GM21576 (cell line): Measurements from ENCODE around the gene AP4E1.
"Not testable (repeated sequence)": the region's sequence is repeated elsewhere in the genome, so short reads cannot be mapped to it uniquely, and the experiment has no call there.

Experiments used
- ATAC-seq: cut with Tn5 transposase; IDR thresholded peaks from one replicate; pipeline ENCODE4 v1.9.1; 2021; ENCODE audit warnings: mild to moderate bottlenecking, moderate library complexity; ENCODE audit not compliant: unreplicated experiment

Gene AP4E1

DNA sequence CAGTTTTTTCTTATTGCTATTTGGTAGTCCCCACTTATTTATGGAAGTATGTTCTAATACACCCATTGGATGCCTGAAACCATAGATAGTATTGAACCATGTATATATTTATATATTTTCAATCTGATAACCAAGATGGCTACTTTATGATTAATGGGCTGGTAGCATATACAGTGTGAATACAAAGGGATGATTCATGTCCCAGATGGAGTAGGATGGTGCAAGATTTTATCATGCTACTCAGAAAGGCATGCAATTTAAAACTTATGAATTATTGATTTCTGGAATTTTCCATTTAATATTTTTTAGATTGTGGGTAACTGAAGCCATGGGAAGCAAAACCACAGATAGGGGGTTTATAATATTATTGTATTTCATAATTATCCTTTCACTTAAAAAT is 35.2 kb downstream of the AP4E1 start:
- ATAC-seq, result no peak

DNA sequence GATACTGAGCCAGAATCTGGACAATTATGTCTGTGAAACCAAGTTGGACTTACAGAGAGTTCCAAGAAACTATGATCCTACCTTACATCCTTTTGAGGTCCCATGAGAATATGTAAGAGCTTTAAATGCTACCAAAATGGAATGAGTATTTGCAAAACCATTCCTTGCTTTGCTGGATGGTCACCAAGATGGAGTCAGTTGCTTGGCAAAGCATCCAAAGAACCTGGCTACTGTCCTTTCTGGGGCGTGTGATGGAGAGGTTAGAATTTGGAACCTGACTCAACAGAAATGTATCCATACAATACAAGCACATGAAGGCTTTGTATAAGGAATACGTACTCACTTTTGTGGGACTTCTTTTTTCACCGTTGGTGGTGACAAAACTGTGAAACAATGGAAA is 36.2 kb downstream of the AP4E1 start:
- ATAC-seq, result no peak

DNA sequence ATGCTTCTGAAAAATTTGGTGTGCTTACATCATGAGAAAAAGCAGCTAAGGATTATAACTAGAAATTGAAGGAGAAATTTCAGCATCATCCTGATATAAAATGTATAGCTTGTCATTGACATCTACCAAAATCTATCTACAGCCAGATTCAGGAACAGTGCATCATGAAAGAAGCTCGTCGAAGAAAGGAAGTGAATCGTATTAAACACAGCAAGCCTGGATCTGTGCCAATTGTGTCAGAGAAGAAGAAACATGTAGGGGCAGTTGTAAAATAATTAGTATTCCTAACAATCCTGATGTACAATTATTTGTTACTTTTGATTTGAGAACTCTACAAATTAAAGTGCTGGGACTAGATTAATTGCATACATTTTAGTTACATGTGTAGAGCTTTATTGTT is 37.2 kb downstream of the AP4E1 start:
- ATAC-seq, result no peak

DNA sequence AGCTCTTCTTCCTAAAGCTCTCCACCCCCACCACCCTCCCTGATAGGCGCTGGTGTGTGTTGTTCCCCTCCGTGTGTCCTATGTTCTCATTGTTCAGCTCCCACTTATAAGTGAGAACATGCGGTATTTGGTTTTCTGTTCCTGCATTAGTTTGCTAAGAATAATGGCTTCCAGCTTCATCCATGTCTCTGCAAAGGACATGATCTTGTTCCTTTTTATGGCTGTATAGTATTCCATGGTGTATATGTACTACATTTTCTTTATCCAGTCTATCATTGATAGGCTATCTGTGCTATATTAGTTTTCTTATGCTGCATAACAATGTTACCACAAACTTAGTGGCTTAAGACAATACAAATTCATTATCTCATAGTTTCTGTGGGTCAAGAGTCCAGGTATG is 42.3 kb downstream of the AP4E1 start:
- ATAC-seq, result not testable (repeated sequence)

DNA sequence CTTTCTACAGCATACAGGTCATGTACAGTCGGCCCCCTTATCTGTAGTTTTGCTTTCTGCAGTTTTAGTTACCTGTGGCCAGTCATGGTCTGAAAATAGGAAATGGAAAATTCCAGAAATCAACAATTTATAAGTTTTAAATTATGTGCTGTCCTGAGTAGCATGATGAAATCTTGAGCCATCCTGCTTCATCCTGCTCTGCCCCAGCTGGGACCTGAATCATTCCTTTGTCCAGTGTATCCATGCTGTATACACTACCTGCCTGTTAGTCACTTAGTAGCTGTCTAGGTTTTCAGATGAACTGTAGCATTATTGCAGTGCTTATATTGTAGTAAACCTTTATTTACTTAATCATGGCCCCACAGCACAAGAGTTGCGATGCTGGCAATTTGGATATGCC is 44.8 kb downstream of the AP4E1 start:
- no peak for ATAC-seq

DNA sequence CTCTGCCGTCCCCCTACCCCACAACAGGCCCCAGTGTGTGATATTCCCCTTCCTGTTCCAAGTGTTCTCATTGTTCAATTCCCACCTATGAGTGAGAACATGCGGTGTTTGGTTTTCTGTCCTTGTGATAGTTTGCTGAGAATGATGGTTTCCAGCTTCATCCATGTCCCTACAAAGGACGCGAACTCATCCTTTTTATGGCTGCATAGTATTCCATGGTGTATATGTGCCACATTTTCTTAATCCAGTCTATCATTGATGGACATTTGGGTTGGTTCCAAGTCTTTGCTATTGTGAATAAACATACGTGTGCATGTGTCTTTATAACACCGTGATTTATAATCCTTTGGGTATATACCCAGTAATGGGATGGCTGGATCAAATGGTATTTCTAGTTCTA is 46.4 kb downstream of the AP4E1 start:
- ATAC-seq, result not testable (repeated sequence)

DNA sequence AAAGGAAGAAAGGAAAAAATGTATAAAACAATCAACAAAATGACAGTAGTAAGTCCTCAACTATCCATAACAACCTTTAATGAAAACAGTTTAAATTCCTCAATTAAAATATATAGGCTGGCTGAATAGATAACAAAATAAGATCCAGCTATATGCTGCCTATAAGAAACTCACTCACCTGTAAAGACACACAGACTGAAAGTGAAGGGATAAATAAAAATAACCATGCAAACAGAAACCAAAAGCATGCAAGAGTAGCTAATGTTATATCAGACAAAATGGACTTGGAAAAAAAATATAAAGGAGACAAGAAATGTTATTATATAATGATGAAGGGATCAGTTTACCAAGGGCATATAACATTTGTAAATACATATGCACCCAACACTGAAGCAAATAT is 51.2 kb downstream of the AP4E1 start:
- ATAC-seq, result no peak

DNA sequence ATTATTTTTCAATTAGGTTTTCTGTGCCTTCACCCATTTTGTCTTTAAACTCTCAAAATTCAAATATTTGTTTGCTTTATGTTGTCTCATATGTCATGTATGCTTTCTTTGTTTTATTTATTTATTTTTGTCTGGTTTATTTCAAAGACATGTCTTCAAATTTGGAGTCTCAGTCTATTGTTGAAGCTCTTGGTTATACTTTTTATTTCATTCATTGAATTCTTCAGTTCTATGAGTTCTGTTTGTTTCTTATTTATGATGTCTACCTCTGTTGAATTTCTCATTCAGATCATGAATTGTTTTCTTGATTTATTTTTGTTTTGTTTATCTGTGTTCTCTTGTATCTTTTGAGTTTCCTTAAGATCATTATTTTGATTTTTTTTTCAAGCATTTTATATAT is 55.6 kb downstream of the AP4E1 start:
- no peak for ATAC-seq

DNA sequence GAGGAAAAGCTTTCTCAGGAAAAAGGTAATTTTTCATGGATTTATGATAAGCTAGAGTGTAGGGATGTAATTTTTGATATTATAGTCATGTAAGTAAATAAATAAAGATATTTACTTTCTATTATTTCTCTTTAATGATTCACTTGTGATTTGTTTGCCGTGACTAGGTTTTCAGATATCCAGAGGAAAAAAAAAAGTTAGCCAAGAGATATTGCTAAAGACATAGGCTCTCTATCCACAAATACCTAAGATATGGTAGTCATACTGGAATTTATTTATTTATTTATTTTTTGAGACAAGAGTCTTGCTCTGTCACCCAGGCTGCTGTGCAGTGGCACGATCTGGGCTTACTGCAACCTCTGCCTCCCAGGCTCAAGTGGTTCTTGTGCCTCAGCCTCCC is 59.9 kb downstream of the AP4E1 start:
- ATAC-seq, result no peak

DNA sequence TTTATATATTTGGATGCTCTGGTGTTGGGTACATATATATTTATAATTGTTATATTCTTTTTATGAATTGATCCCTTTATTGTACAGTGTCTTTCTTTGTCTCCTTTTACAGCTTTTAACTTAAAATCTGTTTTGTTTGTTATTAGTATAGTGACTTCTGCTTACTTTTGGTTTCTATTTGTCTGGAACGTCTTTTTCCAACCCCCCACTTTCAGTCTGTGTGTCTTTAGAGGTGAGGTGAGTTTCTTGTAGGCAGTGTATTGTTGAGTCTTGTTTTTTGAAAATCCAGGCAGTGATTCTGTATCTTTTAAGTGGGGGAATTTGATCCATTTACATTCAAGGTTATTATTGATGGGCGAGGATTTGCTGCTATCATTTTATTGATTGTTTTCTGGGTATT is 62.0 kb downstream of the AP4E1 start:
- no peak for ATAC-seq

DNA sequence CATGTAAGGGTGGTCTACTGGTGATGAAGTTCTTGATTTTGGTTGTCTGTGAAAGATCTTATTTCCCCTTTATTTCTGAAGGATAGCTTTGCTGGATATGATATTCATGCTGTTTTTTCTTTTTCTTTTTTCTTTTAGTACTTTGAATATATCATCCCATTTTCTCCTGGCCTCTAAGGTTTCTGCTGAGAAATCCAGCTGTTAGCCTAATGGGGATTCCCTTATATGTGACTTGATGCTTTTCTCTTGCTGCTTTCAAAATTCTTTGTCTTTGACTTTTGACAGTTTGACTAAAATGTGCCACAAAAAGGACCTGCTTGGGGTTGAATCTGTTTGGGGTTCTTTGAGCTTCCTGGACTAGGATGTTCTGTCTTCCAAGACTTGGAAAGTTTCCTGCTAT is 62.6 kb downstream of the AP4E1 start:
- ATAC-seq, result no peak

DNA sequence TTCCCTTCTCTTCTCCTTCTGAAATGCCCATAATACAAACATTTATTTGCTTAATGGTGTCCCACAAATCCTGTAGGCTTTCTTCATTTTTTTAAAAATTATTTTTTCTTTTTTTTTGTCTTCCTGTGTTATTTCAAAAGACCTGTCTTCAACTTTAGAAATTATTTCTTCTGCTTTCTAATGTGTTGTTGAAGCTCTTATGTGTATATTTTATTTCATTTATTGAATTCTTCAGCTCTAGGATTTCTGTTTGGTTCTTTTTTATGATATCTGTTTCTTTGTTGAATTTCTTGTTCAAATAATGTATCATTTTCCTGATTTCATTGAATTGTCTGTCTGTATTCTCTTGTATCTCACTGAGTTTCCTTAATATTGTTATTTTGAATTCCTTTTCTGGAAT is 63.1 kb downstream of the AP4E1 start:
- no peak for ATAC-seq

DNA sequence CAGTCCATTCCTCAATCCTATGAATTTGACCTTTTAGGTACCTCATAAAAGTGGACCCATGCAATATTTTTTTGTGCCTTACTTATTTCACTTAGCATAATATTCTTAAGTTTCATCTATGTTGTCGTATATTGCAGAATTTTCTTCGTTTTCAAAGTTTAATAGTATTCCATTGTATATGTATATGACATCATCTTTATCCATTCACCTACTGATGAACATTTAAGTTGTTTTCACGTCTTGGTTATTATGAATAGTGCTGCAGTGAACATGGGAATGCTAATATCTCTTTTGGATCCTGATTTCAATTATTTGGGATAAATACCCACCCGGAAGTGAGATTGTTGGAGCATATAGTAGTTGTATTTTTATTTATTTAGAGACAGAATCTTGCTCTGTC is 65.1 kb downstream of the AP4E1 start:
- no peak for ATAC-seq

DNA sequence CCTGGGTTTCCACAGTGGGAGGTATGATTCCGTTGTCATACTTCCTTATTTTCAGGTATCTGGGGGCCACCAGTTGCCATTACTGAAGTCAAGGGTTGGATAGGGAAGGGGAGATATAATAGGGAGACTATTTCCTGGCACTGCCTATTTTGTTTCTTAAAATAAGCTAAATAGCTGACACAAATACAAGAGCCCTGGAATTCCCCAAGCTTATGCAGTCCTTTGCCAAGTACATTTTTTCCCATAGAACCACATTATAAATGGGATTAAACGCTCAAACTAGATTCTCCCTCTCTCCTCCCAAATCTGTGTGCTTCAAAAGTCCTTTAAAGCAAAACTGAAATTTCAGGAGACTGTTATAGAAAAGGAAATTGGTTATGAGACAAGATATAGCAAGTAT is 68.7 kb downstream of the AP4E1 start:
- no peak for ATAC-seq

DNA sequence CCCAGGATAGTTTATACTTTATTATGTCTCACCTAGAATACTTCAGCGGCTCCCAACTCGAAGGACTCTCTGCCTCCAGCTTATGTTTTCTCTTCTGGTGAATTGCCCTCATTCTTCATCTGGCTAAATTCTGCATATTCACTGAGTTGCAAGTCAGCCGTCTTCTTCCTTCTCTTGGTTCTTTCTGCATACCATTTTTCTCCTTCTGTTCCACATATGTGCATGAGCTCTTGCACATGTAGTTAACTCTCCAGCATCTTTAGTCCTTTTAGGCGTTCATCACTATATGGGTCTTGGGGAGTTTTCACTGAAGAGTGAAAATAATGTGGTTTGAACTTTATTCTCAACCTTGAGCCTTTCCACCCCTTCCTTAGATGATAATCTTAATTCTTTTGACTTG is 70.1 kb downstream of the AP4E1 start:
- ATAC-seq, result no peak

DNA sequence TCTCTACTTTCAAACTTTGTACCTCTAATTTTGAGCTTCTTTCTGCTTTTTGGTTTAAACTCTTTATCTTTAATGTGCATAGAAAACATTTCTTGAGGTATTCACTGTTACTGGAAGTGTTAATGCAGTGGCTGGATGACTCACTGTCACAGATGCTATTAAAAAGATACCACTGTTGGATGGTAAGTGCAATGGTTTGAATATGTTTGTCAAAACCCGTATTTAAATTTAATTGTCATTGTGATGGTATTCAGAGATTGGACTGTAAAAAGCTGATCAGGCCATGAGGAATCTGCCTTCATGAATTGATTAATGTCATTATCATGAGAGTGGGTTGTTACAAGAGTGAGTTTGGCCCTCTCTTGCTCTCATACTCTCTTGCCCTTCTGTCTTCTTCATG is 70.6 kb downstream of the AP4E1 start:
- ATAC-seq, result no peak

DNA sequence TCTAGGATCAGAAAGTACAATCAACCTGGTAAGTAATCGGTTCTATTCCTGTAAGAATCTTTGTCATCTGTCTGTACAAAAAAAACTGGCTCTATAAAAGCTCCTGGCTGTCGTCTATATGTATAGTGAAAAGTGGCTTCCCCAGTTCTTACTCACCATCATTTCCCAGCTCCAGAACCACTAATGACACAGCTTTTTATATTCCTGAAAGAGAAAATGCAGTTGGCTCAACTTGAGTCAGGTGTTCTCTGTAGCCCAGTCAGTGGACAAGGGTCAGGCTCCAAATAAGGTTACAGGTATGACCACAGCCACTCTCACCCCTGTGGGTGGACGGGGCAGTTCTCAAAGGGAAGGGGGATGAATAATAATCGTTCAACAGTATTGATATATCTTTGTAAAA is 85.1 kb downstream of the AP4E1 start:
- no peak for ATAC-seq

DNA sequence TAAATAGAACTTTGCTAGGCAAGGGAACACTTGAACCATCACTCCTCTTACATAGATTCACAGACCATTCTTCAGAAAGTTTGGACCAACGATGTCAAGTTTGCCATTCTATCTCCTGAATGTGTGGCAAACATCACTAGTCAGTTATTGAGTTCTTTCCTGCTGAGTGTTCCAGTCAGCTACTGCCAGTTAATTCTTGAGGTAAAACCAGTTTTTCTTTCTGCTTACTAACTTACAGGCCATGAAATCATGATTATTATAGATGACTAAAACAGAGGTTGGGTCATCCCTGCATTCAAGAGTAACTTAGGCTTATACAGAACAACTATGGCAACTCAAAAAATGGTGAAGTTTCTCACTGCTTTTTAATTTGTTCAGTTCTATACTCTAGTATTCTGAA is 88.2 kb downstream of the AP4E1 start:
- ATAC-seq, result no peak

DNA sequence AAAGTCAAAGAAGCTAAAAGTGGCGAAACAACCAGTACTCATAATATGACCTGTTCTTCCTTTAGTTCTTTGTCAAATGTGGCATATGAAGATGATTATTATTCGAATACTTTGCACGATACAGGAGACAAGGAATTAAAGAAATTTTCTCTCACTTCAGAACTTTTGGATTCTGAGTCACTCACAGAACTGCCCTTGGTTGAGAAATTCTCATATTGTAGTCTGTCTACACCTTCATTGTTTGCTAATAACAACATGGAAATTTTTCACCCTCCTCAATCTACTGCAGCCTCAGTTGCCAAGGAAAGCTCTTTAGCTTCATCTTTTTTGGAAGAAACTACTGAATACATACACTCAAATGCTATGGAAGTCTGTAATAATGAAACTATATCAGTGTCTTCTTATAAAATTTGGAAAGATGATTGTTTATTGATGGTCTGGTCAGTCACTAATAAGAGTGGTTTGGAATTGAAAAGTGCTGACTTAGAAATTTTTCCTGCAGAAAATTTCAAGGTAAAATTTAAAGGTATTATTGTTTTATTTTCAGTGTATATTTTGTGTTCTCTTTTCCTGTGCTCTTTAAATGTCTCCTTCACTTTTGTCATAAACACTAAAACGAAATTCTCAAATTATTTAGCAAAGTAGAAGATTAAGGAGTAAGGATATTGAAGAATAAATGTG is 89.0 kb downstream of the AP4E1 start:
- no peak for ATAC-seq

DNA sequence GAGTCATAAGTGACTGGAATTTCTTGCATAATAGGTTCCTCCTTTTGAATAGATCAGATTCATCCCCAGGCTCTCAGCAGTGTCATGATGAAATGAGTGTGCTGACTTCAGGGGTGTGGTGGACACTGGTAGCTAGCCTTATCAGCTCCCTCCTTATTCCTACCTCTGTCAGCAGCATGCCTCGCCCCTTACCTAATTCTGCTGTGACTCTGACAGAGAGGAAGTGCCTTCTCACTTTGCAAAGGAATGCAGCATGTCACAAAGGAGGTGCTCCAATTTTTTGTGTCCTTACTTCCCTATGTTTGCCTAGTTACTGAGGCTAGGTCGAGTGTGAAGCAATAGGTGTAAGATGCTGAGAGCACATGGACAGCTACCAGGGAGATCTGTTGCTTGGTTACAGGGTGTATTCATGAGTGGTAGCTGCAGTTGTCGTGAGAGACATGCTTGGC is 95.6 kb downstream of the AP4E1 start:
- ATAC-seq, result no peak

DNA sequence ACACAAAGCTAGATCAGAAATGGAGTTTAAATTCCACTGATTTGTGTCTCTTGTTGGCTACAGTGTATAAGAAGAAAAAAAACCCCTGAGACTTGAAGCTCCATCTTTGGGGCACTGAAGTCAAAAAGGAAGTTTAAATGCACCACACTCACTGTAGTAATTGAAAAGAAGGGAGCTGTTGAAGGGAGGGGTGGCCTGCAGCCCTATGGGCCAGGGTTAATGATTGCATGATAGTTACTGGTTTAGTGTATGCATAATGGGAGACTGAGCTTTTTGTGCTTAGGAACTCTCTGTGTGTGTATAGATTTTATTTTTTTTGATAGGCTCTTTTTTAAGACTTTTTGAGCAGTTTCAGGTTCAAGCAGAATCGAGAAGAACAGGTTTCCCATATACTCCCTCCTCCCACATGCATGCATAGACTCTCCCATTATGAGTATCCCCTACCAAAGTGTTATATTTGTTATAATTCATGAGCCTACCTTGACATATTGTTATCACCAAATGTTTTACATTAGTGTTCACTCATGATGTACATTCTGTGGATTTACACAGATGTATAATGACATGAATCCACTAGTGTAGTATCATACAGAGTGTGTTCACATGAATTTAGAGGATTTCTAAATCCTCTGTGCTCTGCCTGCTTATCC is 98.0 kb downstream of the AP4E1 start:
- ATAC-seq, result no peak

DNA sequence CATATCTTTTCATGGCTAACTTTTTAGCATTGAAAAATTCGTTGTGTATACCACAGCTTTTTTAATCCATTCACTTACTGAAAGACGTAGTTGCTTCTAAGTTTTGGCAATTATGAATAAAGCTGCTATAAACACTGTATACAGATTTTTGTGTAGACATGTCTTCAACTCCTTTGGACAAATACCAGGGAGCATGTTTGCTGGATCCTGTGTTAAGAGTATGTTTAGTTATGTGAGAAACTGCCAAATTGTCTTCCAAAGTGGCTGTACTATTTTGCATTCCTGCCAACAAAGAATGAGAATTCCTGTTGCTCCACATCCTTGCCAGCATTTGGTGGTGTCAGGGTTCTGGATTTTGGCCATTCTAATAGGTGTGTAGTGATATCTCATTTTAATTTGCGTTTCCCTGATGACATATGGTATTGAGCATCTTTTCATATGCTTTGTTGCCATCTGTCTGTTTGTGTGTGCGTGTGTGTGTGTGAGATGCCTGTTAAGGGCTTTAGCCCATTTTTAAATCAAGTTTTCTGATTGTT is 98.7 kb downstream of the AP4E1 start:
- ATAC-seq, result no peak

DNA sequence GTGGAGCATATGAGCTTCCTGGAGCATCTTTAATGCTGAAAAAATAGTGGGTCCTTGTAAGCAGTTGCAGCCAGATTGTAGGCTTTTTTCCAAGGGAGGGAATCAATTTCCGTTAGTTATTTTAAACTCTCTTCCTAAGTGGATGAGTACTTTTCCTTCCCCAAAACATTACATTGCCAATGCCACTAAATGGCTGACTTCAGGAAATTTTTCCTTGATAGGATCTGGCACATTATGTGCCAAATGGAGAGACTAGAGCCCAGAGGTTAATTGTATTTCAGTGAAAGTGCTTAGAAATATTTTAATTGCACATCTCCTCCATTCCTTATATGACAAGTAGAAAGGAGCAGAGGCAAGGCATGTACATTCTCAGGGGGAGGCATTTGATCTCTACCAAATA is 102.7 kb downstream of the AP4E1 start:
- no peak for ATAC-seq
